Measurements from ENCODE around the gene SPSB2. TPM values are rescaled to one million over a fixed set of nuclear protein-coding genes. Genes with fewer than 3 reads are reported as not detected.

The SPSB2 gene
- total and polyA plus RNA-seq, 9 of the 15 experiments (the other 6 are each of a cell fraction or from before 2014, with no cell fraction given): 0.10 to 10.6 (median 1.9) TPM

GRCh38 chr12:6873094-6874014 lies at the start of gene SPSB2 (continued):
- TF ChIP-seq ZNF778 (CRISPR knock-in tag; IDR thresholded peaks at IDR 0.05) (no peak), HNRNPUL1 (IDR thresholded peaks at IDR 0.05; ENCODE audit: low read length) (no peak), NCOA4 (IDR thresholded peaks at IDR 0.05; ENCODE audit: partially characterized antibody) (no peak), ETV6 (IDR thresholded peaks at IDR 0.05; ENCODE audit: borderline replicate concordance in 1 of 2, low read depth in 2 of 2, low read length in 1 of 2) (no peak), ETV6 (CRISPR knock-in tag; IDR thresholded peaks at IDR 0.05; ENCODE audit: borderline replicate concordance) (no peak), FOXM1 (IDR thresholded peaks at IDR 0.05; ENCODE audit: low read depth) (no peak), FOXM1 (CRISPR knock-in tag; IDR thresholded peaks at IDR 0.05; ENCODE audit: low read depth) (no peak), ZNF785 (CRISPR knock-in tag; IDR thresholded peaks at IDR 0.05) (no peak), ZNF311 (CRISPR knock-in tag; IDR thresholded peaks at IDR 0.05) (no peak), GMEB1 (CRISPR knock-in tag; IDR thresholded peaks at IDR 0.05) (no peak), MXD1 (CRISPR knock-in tag; IDR thresholded peaks at IDR 0.05; ENCODE audit: borderline replicate concordance, poor library complexity, severe bottlenecking) (no peak), CSDE1 (IDR thresholded peaks at IDR 0.05) (no peak), MGA (IDR thresholded peaks at IDR 0.05) (no peak), TBL1XR1 (IDR thresholded peaks at IDR 0.05; ENCODE audit: low read length in 2 of 2) (no peak)

Data from K562 (cell line).